GM12874 (cell line): ENCODE data around the gene VPS35L.

Experiments
- TF ChIP-seq, protein P1 (sequence below): IDR thresholded peaks from 2 replicates; pipeline ENCODE4 v1.5.1; 2011; ENCODE audit warnings: low read depth, mild to moderate bottlenecking, control low read depth, low read length, moderate library complexity; ENCODE audit not compliant: insufficient read depth

VPS35L gene

DNA sequence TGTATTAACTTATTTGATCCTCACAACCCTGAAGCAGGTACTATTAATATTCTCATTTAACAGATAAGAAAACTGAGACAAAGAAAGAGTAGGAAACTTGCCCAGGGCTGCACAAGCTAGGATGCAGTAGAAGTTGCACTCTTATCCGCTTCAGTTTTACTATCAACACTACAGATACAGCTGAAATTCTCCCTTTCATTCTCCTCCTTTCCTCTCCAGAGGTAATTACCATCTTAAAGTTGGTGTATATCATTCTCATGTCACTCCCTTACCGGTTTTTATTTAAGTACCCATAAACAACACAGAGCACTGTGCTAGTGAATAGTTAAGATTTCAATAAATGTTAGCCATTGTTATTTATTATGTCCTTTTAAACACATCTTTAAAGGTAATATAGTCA is 37.1 kb upstream of the VPS35L start:
- TF ChIP-seq, protein P1, sequence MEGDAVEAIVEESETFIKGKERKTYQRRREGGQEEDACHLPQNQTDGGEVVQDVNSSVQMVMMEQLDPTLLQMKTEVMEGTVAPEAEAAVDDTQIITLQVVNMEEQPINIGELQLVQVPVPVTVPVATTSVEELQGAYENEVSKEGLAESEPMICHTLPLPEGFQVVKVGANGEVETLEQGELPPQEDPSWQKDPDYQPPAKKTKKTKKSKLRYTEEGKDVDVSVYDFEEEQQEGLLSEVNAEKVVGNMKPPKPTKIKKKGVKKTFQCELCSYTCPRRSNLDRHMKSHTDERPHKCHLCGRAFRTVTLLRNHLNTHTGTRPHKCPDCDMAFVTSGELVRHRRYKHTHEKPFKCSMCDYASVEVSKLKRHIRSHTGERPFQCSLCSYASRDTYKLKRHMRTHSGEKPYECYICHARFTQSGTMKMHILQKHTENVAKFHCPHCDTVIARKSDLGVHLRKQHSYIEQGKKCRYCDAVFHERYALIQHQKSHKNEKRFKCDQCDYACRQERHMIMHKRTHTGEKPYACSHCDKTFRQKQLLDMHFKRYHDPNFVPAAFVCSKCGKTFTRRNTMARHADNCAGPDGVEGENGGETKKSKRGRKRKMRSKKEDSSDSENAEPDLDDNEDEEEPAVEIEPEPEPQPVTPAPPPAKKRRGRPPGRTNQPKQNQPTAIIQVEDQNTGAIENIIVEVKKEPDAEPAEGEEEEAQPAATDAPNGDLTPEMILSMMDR: no peak

DNA sequence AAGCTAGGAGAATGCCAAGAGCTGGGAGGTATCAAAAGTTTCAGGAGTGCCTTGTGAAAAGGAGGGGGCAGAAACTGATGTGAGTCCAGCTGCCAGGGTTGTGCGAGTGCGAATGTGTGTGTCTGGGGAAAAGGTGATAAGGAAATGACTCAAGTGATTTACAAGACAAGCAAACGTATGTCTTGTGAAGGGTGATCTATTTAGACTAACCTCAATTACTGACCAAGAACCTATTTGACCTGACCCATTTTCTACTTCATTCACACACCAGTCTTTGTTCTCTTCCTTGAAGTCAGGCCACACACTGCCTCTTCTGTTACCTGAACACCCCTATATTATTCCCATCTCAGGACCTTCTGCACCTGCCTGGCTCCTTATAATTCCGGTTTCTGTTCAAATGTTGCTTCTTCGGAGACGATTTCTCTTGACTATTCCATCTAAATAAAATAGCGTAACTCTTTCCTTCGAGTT is 34.6 kb upstream of the VPS35L start:
- TF ChIP-seq, protein P1: no peak

DNA sequence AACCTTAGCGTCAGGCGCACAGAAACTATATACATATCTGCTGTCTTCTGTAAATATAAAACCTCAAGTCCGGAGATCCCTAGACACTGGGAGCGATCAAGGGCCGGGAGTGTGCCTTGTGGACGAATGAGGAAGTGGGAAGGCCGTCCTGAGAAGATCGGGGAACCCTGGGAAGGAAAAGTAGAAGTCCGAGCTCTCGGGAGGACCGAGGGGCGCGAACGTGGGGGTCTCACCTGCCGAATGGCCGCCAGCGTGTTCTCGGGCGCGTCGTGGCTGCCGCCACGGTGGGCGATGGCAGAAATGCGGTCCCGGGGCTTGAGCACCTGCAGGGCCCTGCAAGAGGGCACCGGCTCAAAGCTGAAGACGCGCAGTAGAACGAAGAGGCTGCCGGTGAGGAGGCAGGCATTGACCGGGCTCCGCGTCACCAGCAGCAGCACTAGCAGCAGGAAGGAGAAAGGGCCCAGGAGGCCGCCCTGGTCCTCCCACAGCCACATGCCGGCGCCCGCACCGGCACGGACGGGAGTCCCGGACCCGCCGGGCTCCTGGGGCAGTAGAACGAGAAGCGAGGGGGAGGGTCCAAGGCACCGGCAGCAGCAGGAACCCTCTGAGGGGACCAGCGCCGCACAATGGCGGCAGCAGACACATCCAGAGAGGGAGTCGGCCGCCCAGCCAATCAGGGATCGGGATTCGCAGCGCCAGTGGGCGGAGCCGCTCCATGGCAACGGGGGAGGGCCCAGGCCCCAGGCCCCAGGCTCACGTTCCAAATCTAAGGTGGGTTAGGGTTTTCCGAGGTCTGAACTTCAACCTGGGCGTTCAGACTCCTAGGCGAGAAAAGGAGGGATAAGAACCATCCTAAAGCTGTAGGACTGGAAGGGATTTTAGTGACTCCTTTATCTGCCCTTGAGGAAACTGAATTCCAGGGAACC is 33.8 kb upstream of the VPS35L start, which contains the start of gene GDE1:
Gene GDE1, minus strand, starts transcription at position 628 of the 926 bp plus-strand sequence. Its CDS starts 134 bp downstream, at position 494.
- TF ChIP-seq, protein P1: peak; percentile 59

DNA sequence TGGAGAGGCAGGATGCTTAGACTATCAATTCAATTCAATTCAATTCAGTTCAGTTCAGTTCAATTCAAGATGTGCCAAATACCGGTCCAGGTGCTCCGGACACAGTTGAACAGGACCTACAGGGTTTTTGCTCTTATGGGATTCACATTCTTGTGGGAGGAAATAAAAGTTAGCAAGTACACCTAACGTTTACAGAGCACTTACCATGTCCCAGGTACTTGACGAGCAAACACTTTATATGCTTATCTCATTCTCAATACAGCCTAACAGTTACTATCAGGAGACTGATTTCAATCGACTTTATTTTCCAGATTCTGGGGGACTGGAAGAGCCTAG is 33.1 kb upstream of the VPS35L start:
- TF ChIP-seq, protein P1: no peak

DNA sequence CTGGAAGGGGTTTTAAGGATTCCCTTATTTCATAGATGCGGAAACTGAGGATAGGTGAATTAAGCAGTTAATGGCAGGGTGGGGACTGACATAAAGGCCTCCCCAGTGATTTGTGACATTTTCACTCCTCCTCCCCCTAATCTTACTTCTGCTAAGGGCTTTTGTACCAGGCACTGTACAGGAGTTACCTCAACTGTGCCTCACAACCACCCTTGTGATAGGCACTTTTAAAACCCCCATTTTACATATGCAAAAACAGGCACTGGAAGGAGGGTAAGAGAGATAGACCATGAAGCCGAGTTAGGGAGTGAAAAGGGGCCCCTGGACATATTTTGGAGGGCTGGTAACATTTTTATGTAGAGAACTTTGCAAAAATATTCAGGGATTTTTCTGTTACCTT is 32.7 kb upstream of the VPS35L start:
- TF ChIP-seq, protein P1: no peak

DNA sequence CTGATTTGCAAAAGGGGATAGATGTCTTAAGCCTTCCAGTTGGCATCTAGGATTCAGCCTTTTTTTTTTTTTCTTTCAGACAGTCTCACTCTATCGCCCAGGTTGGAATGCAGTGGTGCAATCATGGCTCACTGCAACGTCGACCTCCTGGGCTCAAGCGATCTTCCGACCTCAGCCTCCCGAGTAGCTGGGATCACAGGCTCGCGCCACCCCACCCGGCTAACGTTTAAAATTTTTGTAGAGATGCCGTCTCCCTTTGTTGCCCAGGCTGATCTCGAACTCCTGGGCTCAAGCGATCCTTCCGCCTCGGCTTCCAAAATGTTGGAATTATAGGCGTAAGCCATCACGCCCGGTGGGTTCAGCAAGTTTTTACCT is 32.3 kb upstream of the VPS35L start:
- TF ChIP-seq, protein P1: no peak

DNA sequence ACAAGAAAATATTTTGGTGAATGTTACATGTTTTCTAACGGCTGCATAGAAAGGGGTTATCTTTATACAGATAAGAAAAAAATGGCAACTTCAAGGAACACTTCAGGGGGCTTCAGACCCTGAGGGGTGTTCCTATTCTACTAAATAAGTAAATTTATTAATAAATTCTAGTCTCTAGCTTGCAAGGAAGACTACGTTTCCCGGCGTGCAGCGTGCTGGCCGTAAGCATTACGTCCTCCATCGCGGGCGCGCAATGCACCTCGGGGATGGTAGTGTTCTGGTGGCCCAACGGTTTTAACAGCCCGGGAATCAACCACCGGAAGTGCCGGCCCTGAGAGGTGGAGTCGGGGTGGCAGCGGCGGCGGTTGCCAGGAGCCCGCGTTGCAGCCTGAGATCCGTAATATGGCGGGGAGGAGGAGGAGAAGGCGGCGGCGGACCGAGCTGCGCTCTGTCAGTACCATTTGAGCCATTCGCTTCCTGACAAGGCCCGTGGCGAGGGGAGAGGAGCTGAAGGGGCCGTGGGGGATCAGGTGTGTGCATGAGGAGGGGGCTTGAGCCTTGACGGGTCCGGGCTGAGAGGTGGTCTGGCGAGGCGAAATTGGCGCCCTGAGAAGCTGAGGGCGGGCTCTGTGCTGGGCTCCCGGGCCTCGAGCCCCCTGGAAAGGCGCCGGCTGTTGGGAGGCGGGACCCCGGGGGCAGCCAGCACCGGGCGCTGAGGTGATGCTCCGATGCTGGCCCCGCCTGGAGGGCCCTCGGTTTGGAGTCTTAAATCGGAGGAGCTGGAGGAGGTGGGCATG is 31.7 kb upstream of the VPS35L start, which contains the start of gene CCP110:
Gene CCP110, plus strand, starts transcription at position 384 of the 797 bp plus-strand sequence. CDS start 3,940 bp downstream, outside the sequence.
- TF ChIP-seq, protein P1: no peak
